Stimulated activated CD4-positive, alpha-beta T cell treated with anti-CD3 and anti-CD28 coated beads, Interleukin-2, amount 100 ng/mL, for 48 hours (primary cell): ENCODE measurements around the gene GRIK4.

Experiments
- DNase-seq, 2 donors: peaks; one replicate each; pipeline ENCODE4 v3.0.0-alpha.2; 2020

GRIK4 gene

DNA sequence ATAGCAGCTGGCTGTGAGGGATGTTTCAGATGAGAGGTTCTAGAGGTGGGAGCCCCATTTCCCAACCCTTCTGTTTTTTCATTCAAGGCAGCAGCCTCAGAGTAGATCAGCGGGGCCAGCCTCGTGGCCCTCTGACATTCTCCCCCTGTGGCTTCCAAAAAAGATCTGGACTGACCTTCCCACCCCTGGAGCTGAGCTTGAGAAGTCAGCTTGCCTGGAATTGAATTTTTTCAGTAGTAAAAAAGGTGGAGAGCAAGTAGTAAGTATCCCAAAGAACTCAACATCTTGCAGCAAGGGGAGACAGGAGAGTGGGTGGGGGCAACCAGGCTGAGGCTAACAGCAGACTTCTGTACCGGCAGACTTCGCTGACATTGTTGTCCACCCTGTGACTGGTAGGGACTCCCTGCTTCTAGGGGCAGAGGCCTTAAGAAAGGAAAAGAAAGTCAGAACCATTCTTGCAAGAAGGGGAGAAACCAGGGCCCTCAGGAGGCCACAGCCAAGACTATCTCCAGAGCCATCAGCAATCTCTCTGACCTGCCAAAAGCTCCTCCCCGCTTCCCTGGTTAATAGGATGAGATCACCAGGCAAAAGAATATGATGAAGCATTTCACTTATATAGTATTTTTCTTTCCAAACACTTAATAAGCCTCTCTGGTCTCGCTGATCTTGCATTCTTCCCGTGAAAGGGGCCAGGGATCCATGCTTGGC, 2.0 kb upstream of the GRIK4 start:
- DNase-seq = no peak

DNA sequence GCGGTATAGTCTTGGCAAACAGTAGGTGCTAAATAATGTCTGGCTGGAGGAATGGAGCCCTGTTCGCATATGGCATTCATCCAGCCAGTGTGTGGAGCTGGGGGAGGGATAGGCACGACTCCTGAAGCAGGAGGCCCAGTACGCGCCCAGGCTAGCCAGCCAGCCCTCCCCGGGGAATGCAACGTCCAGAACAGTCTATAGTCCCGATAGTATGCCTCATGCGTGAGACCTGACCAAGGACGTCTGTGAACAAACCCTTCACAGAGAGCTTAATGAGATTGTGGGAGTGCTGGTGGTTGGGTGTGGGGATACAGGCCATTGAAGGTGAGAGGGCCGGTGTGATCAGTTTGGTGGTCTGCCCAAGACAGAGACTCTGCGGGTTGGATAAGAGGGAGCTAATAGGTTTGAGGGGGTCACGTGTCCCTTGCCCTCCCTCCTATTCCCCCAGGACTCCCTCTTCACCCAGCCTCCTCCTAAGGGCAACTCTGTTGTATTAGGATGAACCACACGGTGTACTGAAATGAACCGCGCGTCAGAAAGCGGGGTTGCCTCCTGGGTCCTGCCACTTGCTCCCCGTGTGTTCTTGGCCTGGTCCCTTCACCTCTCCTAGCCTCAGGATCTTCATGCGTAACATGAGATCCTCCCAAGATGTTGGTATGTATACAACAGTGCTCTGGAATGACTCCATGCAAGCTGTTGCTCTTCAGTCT, 987 bp upstream of the GRIK4 start:
- no peak for DNase-seq

DNA sequence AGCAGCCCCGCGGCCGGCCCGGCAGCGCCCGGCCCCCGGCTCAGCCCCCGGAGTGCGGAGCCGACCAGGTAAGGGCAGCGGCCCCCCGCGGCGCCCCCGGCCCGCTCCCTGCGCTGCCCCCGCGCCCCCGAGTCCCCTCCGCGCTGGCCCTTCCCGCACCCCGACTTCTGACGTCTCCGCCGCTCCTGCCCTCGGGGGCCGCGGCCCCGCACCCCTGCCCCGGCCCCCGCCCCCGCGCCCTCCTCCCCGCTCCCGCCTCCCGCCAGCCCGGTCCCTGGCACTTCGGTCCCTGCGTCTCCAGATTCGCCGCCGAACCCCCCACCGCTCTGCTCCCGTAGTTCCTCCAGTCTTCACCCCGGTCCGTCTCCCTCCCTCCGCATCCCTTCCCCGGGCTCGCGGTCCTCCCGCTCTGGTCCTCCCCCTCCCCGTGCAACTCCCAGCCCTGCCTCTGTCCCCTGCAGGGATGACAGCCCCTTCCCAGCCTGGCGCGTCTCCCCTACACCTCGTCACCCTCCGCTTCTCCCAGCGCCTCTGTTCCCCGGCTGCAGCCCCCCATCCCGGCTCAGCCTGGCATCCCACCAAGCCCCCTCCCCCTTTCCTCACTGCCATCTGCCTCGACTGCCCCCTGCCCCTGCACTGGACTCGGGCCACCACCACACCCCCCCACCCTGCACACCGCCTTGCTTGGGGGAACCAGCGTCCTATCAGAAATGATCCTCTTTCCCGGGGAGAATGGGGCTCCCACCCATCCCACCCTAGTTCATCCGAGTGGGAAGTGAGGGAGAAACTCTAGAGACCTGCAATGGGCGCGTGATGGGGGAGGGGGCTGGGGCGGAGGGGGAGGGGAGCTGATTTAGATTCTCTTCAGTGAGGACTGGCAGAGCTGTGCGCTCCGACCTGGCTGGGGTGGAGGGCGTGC, 531 bp downstream of the GRIK4 start:
- DNase-seq = no peak

DNA sequence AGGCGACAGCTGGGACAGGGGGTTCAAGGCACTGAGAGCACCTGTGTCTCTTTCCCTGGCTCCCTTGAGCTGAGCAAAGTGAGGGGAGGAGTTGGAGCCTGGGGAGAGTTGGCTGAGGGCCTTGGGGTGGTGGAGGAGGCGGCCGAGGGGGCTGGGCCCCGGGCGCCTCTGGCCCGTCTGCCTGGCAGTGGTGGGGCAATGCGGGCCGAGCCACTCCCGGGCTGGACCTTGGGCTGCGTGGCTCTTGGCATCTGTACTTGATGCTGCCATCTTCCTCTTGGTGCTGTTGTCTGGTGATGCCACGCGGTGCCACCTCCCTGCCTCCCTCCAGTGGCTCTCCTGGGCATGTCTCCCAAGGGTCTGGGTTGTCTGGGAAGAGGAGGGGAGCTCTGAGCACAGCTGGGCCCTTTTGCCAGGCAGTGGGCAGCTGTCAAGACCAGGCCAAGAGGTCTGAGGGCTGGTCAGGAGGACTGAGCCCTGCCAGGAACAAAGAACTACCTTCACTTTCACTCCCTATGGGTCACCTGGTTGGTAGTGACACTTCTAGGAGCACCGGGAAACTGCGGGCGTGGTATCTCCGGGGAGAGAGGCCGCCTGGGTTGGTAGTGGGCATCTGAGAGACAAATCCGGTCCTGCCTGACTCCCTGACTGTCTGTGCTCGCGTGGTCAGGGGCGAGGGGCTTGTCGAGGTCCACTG, 1.3 kb downstream of the GRIK4 start:
- no peak for DNase-seq

DNA sequence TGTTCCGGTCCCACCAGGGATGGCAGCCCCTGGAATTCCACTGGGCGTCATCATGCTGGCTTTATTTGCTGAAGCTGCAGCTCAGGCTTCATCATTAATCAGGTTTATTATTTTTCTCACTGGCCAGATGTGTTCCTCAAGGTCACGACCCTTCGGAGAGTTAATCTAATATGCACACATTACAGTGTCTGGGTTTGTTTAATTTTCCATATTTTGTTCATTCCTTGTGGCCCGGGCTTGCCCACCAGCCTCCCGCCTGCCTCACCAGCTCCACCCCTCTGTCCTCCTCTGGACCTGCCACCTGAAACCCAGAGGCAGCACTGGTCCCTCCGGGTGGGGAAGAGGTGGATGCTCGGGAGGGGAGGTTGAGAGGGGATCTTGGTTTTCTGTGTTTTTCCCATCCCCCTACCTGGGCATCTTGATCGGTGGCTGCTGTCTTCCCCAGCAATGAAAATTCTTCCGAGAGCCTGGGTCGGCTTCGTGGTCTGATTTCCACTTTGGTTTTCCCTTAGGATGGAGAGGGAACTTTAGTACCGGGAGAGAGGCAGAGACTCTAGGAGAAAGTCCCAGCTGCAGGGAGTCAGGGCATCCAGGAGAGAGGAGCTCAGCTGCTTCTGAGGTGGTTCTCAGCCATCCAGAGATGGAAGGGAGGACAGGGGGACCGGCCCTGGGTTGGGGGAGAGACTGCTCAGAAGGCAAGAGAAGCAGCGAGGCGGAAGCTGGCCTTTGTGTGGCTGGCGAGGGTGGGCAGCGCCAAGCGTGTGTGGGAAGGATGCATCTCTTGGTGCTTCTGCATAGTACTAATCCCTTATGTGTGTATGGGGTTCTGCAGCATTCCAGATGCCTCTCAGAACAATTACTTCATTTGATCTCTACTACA, 2.1 kb downstream of the GRIK4 start:
- DNase-seq = no peak

DNA sequence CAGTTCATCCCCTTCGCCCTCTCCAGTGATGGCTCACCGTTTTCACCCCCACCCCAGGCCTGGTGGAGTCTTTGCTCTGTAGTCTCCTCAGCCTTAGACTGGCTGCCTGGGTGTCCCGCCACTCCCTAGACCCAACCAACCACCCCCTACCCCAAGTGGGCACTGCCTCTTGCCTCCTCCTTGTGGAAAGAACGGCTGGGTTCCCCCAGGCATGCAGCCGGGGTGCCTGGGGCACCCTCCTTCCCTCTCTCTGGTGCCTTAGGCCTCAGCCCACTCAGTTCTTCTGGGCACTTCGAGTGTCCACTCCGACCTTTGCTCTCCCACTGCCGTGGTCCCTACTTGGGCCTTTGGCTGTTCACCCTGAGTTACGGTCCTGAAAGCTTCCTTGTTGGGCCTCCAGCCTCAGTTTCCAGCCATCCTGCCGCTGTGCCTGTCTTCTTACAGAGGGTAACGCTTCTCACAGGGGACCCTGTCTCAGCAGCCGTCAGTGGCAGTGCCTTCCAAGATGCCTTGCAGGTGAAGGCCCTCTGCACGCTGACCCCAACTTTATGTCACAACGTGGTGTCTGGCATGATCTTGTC, 3.1 kb downstream of the GRIK4 start:
- DNase-seq = no peak

DNA sequence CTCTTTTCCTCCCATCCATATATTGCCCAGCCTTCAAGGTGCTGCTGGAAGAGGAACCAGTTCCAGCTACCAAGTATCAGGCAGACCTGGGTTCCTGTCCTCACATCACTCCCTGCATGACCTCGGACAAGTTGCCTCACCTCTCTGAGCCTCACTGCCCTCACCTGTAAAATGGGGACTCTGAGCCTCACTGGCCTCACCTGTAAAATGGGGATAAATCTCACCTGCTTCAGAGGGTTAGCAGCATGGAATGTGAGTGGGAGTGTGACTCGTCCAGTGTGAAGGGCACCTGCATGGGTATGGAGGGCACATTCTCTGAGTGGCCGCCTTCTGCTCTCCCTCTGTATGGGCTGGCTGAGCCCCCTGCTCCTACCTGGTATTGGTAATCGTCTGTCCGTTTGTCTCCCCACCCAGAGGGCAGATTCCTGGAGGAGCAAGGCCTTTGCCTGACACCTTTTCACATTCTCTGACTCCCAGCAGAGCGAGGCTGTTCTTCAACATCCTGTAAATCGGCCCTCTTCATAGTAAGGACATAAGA, 3.7 kb downstream of the GRIK4 start:
- DNase-seq = no peak

DNA sequence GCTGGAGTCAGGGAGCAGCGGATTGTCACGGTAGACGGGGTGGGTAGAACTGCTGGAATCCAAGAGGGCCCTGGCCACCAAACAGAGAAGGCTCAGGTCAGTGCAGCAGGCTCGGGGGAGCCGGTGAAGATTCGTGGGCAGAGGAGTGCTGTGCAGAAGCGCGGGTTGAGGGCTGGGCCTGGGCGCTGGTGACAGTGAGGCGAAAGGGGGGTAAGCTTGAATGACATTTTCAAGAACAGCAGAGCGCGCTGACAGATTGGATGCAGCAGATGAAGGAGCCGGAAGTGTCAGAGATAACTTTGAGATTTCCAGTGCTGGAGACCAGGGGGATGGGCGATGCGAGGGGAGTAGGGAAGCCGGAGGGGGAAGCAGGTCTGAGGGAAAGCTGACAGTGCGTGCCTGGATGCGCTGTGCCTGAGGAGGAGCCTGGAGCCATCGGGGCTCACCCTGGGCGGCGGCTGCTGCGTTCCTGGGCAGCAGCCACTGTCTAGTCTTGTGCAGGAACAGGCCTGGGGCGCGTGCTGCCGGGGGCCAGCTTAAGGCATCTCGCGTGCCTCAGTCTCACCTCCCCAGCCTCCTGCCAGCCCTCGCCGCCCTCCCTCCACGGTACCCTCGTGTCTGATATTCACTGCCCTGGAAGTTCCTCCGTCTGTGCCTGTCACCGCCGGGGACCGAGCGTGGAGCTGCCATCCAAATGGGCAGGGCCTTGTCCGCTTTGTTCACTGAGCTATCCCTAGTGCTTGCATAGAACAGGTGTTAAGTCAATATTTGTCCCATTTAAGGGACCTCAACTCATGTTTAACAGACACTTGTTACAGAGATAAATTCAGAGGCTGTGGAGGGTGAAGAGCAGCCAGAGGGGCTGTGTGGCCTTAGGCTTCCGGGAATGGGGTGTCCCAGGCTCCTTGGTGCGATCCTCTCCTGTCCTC, 5.2 kb downstream of the GRIK4 start:
- no peak for DNase-seq

DNA sequence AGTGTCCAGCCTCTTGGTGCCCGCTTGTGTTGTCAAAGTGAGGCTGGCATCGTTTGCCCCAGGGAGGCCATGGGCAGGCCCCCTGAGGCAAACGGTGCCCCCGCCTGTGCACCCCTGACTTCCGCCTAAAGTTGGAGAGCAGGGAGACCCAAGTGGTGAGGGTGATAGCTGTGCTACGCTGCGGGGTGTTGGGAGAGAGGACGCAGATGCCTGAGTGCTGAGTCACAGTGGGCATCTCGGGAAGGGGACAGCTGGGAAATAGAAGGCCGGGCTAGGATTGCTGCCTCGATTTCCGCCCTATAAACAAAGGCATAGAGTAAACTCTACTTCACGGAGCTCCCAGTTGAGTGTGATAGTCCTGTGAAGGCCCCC, 5.8 kb downstream of the GRIK4 start:
- no peak for DNase-seq

DNA sequence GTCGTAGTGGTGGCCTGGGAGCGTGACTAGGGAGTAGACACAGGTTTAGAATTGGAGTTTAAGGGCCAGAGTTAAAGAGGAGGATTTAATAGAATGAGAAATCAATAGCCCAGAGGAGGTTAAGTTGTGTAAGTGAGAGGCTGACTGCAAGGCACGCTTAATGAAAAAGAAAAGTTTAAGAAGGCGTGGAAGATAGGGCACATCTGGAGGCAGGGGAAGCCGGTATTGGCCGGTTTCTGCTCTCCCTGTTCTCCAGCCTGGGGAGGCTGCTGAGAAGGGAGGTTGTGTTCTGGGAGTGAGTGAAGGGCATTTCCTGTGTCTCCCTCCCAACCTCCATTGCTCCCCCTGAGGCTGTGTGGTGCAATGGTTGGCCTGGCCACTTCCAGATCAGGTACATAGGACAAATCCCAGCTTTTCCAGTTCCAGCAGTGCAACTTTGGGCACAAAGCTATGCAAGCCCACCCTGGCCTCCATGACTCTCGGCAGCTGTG, 6.3 kb downstream of the GRIK4 start:
- DNase-seq = no peak

DNA sequence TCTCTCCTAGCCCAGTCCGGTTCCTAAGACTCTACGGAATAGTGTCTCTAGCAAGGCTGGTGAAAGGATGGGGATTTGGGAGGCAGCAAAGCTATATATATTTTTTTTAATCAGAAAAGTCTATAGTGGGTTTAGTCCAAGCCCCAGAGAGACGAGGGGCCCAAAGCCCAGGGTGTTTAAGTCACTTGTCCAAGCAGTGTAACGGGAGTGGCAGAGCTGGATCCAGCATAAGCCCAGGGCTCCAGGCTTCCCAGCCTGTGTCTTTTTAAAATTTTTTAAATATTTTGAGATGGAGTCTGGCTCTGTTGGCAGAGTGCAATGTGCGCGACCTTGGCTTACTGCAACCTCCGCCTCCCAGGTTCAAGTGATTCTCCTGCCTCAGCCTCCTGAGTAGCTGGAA, 6.8 kb downstream of the GRIK4 start:
- no peak for DNase-seq

DNA sequence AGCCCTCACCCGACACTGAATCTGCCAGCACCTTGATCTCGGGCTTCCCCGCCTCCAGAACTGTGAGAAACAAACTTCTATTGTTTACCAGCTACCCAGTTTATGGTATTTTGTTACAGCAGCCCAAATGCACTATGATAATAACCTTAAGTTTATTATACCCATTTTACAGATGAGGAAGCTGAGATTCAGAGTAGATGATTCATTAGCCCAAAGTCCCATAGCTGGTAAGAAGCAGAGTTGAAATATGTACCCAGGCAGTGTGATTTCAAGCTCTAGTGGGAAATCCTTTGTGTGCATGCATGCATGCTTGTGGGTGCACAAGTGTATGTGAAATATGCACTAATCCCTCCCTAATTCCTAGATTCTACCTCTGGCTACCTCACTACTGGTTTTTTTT, 7.9 kb downstream of the GRIK4 start:
- DNase-seq = no peak

DNA sequence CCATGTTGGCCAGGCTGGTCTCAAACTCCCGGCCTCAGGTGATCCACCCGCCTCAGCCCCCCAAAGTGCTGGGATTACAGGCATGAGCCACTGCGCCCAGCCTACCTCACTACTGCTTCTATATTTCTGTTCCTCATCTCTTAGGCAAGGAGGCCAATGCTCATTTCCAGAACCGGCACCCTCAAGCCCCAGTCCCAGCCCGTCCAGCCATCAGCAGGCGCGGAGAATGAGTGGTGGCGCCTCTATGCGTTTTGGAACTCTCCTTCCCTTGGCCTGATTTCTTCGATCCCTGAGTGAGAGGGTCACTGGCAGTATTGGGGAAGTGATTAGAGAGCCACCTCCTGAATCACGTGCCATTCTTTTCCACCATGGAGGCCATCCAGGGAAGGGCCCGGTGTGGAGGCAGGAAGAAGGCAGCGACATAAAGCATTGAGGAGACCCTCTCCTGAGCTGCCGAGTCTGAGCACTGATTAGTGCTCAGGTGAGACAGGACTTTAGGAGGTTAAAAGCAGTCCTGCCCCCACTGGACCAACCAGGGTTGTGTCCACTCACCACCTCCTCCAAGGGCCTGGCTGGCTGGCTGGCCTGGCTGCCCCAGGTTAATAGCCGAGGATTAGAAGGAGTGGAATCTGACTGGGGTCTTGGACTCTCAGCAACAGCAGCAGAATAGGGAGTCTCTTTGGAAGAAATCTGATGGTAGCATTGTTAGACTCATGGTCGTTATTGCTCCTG, 8.7 kb downstream of the GRIK4 start:
- DNase-seq = no peak

DNA sequence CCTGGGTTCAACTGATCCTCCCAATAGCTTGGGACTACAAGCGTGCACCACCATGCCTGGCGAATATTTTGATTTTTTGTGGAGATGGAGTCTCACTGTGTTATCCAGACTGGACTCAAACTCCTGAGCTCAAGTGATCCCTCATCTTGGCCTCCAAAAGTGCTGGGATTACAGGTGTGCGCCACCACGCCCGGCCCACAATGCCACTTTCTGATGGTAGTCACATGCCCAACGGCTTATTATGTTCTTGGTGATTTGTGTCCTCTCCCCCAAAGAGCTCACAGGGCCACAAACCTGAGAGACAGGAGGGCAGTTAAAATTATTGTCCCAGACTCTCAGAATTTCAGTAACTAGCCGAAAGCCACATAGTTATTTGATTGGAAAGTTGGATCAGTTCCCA, 9.6 kb downstream of the GRIK4 start:
- no peak for DNase-seq

DNA sequence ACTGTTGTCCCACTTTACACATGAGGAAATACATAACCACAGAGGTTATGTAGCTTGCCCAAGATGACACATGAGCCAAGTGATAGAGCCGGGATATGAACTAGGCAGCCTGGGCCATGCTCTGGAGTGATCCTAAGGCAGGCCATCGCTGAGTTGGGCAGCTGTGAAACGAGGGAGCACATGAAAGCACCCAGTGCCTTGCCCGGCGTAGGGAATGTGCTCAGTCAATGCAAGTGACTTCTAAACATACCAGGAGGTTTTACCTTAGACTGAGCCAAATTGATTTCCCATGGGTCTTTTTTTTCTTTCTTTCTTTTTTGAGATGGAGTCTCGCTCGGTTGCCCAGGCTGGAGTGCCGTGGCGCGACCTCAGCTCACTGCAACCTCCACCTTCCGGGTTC, 10.5 kb downstream of the GRIK4 start:
- DNase-seq = no peak

DNA sequence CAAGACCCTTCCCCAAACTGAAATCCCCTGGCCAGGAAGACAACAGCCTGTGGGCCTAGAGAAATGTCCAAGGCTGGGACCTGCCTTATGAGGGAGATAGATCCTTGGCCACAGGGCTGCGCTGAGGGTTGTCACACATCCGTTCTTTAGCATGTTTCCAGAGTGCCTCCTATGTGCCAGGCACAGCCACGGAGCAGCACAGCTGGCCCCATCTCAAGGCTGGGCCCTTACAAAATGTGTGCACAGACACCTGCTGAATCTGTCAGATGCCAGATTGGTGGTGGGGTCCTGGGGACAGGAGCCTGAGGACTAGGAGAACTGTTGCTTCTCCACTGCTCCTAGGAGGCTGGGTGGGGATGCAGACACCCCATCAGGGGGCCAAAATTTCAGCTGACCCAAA, 11.2 kb downstream of the GRIK4 start:
- DNase-seq = no peak

DNA sequence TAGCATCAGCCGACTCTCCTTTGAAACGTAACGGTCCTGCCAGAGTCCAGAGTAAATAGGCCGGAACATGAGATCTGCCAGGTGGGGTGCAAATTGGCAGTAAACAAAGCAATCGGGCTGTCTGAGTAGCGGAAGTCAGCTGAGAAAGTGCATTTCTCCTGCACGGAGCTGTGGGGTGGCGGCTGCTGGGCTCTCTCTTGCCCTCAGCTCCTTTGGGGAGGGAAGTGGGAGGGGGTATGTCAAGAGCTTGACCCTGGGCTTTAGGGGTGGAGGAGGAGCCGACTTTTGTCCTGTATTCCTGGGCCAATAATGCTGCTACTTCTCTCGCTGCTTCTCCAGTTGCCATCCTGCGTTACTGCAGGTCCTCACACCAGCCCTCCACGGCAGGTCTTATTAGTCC, 11.6 kb downstream of the GRIK4 start:
- no peak for DNase-seq

DNA sequence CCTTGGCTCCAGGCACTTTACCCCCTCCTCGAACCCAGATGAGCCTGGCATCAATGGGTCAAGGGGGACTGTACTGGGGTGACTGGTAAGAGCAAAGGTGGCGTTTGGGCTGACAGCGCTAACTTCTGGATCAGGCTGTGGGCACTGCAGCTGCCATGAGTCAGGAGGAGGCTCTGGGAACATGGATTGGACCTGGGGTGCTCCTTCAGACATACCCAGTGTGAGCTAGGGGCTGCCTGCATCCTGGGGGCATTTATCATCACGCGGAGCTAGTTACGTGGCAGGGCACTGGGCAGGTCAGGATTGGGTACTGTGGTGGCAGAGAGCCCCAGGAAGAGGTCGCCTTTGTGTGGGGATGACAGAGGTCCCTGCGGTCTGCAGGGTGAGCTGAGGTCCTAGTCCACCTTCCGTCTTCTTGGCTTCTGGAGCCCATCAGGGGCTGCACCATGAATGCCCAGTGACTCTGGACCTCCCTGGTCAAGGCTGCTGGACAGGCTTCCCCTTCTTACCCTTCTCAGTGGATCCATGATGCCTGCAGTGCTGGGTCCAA, 13.1 kb downstream of the GRIK4 start:
- no peak for DNase-seq
